Measurements from ENCODE around the gene KIAA1755. TPM values are rescaled to one million over a fixed set of nuclear protein-coding genes. Genes with fewer than 3 reads are reported as not detected.

The KIAA1755 gene
- total and polyA plus RNA-seq, 2 of the 4 experiments (the other 2 are of a cell fraction) = 2.5 to 5.1 TPM

- peaks cover 18% of the 10 kb centered on the region; the same call in 1 of the 2 replicates for H3K9me1 ChIP-seq (ENCODE audit: insufficient read depth, low read length)
- intact Hi-C loops (cut with micrococcal nuclease) (loop anchor here (2.0 kb wide), 1 partner anchor 44 kb away; no protein-coding TSS in a partner anchor), dilution Hi-C loops (cut with HindIII; ENCODE audit: low sequenced_read_pairs, unreplicated experiment) (no loop called here), in situ Hi-C loops (cut with MboI; ENCODE audit: low sequenced_read_pairs) (loop anchor here (5.0 kb wide), 1 partner anchor 50 kb away; the partner anchor contains the start of gene TGM2)
- peak overlapping the region; percentile 100 for H4K91ac ChIP-seq (ENCODE audit: insufficient read depth, low read depth, low read length)
- H2AFZ ChIP-seq (replicated peaks; ENCODE audit: low read length, poor library complexity) = peak overlapping the region; percentile 81
- H2BK15ac ChIP-seq (ENCODE audit: low read depth, low read length) = peak overlapping the region; percentile 93
- H3K9ac ChIP-seq (ENCODE audit: low read depth, low read length) = peak overlapping the region; percentile 74
- H2AK9ac ChIP-seq (replicated peaks; ENCODE audit: low read depth, low read length, poor library complexity) = peak overlapping the region; percentile 96
- peak overlapping the region; percentile 99 for H3K14ac ChIP-seq (replicated peaks; ENCODE audit: low read depth, low read length)
- peak overlapping the region; percentile 91 to 99 for H4K8ac ChIP-seq (ENCODE audit: low read depth in 2 of 2, low read length in 2 of 2)
- peak overlapping the region; percentile 100 for H2BK20ac ChIP-seq (ENCODE audit: low read depth, low read length)
- peak overlapping the region; percentile 100 for H2BK120ac ChIP-seq (ENCODE audit: low read depth, low read length)
- ChIA-PET CTCF (interaction anchor here (0.6 to 1.6 kb wide), 4 partner anchors 102 to 159 kb away, joined by 3 to 5 read pairs (median 3); no protein-coding TSS in a partner anchor), POLR2A (ENCODE audit: unreplicated experiment) (no interaction called here)
- no peak for DNase-seq
- H3K4ac ChIP-seq (ENCODE audit: low read depth, low read length) = peak overlapping the region; percentile 99
- TF ChIP-seq MXI1 (IDR thresholded peaks at IDR 0.05; ENCODE audit: borderline replicate concordance, low read depth, low read length) (no peak), RCOR1 (IDR thresholded peaks at IDR 0.05; ENCODE audit: insufficient replicate concordance, low read length) (no peak), ELK1 (IDR thresholded peaks at IDR 0.05; ENCODE audit: borderline replicate concordance, low read depth, low read length) (no peak), RAD21 (IDR thresholded peaks at IDR 0.05; ENCODE audit: low read length) (no peak), MAFK (IDR thresholded peaks at IDR 0.05; ENCODE audit: low read depth, low read length) (no peak)
- peak overlapping the region; percentile 48 for H3K4me2 ChIP-seq (ENCODE audit: low read depth, low read length)
- H4K20me1 ChIP-seq (ENCODE audit: insufficient read depth, low read length) = no peaks in the 10 kb centered on the region
- H3K36me3 ChIP-seq (ENCODE audit: control insufficient read depth, insufficient read depth, low read length) = no peaks in the 10 kb centered on the region
- H3K27me3 ChIP-seq (ENCODE audit: control insufficient read depth, insufficient read depth, low read length) = no peaks in the 10 kb centered on the region
- peaks cover 24% of the 10 kb centered on the region for H3K4me1 ChIP-seq (ENCODE audit: control insufficient read depth, insufficient read depth, low read length)
- peak; percentile 3 for ATAC-seq (ENCODE audit: low read depth)
- peak overlapping the region; percentile 88 for H4K5ac ChIP-seq (ENCODE audit: low read depth, low read length)
- H2BK5ac ChIP-seq (ENCODE audit: low read depth, low read length, poor library complexity, severe bottlenecking) = peak overlapping the region; percentile 98
- H3K27ac ChIP-seq (ENCODE audit: insufficient read depth, low read length) = peak overlapping the region; percentile 90
- H3K23ac ChIP-seq (ENCODE audit: low read depth, low read length) = peak overlapping the region; percentile 99
- H3K18ac ChIP-seq (ENCODE audit: low read depth, low read length) = peak overlapping the region; percentile 79
- WGBS, 2 experiments (ENCODE audit: extremely low coverage in 2 of 2, insufficient read length in 1 of 2) = 100% methylated on average over 4 of the region's 24 CpGs; no CpG with 5 or more reads in 1 of the 2 experiments
- H3K4me3 ChIP-seq (ENCODE audit: insufficient read depth, low read depth, low read length) = no peak overlapping the region
- H3K79me1 ChIP-seq (ENCODE audit: low read depth in 1 of 2, low read length in 2 of 2) = peaks cover 0 to 35% of the 10 kb centered on the region in 2 experiments; a peak in 2 of 4 replicates
- peak overlapping the region; percentile 99 for H3K56ac ChIP-seq (ENCODE audit: extremely low read depth, insufficient read depth, low read length)
- peak overlapping the region; percentile 92 for H2AK5ac ChIP-seq (ENCODE audit: low read depth, low read length)
- BruUV-seq (replicated peaks) = no TSS peak
- no peaks in the 10 kb centered on the region for H3K9me3 ChIP-seq (ENCODE audit: control insufficient read depth, insufficient read depth, low read length)
These were observed 43.6 kb downstream of the KIAA1755 start for GRCh38 chr20:38216746-38217595.

All from IMR-90 (cell line).